Kidney glomerular epithelial cell (primary cell): Measurements from ENCODE around the gene IQGAP2.
"Not testable (repeated sequence)": the region's sequence is repeated elsewhere in the genome, so short reads cannot be mapped to it uniquely, and the experiment has no call there.

Source experiments
- DNase-seq: peaks from one replicate; lab custom pipeline; 2025; lab: John Stamatoyannopoulos, UW

Gene IQGAP2

GRCh38 chr5:76579166-76579937 lies 176.3 kb downstream of the IQGAP2 start:
- peak; percentile 8 for DNase-seq

- DNase-seq, result no peak
Measured at GRCh38 chr5:76580981-76581380, 177.9 kb downstream of the IQGAP2 start.

- DNase-seq, result peak; percentile 1
Measured at GRCh38 chr5:76582230-76583162, 179.4 kb downstream of the IQGAP2 start.

- DNase-seq, result peak; percentile 0
Measured at GRCh38 chr5:76583163-76584047, 180.3 kb downstream of the IQGAP2 start.

GRCh38 chr5:76585783-76586217 lies 182.7 kb downstream of the IQGAP2 start:
- DNase-seq, result no peak

GRCh38 chr5:76586531-76586930 lies 183.4 kb downstream of the IQGAP2 start:
- DNase-seq, result no peak

GRCh38 chr5:76590027-76590426 lies 186.9 kb downstream of the IQGAP2 start:
- no peak for DNase-seq

GRCh38 chr5:76591366-76591765 lies 188.3 kb downstream of the IQGAP2 start:
- no peak for DNase-seq

GRCh38 chr5:76592692-76593091 lies 189.6 kb downstream of the IQGAP2 start:
- DNase-seq, result no peak

GRCh38 chr5:76594107-76594506 lies 191.0 kb downstream of the IQGAP2 start:
- no peak for DNase-seq

- DNase-seq, result no peak
Measured at GRCh38 chr5:76595755-76596481, 192.8 kb downstream of the IQGAP2 start.

GRCh38 chr5:76598531-76598930 lies 195.4 kb downstream of the IQGAP2 start:
- no peak for DNase-seq

- DNase-seq, result no peak
Measured at GRCh38 chr5:76600716-76601115, 197.6 kb downstream of the IQGAP2 start.

GRCh38 chr5:76601470-76601869 lies 198.4 kb downstream of the IQGAP2 start:
- DNase-seq, result peak; percentile 42

GRCh38 chr5:76602094-76602726 lies 199.1 kb downstream of the IQGAP2 start:
- DNase-seq, result no peak

GRCh38 chr5:76603991-76604390 lies 200.9 kb downstream of the IQGAP2 start:
- not testable (repeated sequence) for DNase-seq

- DNase-seq, result no peak
Measured at GRCh38 chr5:76604838-76605237, 201.8 kb downstream of the IQGAP2 start.

GRCh38 chr5:76606701-76607100 lies 203.6 kb downstream of the IQGAP2 start:
- no peak for DNase-seq

- no peak for DNase-seq
Measured at GRCh38 chr5:76607353-76607871, 204.3 kb downstream of the IQGAP2 start.

GRCh38 chr5:76608833-76609232 lies 205.7 kb downstream of the IQGAP2 start:
- no peak for DNase-seq
